Suprapubic skin (tissue), 3 donors: Measurements from ENCODE around the gene VARS1.
"Not testable (repeated sequence)": the region's sequence is repeated elsewhere in the genome, so short reads cannot be mapped to it uniquely, and the experiment has no call there.

Experiments used
- EP300 ChIP-seq: sonication (generic); formaldehyde crosslinking; IDR thresholded peaks from one replicate; pipeline ENCODE4 v1.6.1; 2017; ENCODE audit warnings: antibody characterized with exemption
- POLR2A ChIP-seq, 2 donors: fragments of 450-650 bp; IDR thresholded peaks; one replicate each; pipeline ENCODE4 v1.6.1; 2017; ENCODE audit warnings: antibody characterized with exemption in 2 of 2, mild to moderate bottlenecking in 2 of 2, moderate library complexity in 2 of 2
- TF ChIP-seq, protein P1 (sequence below), 2 donors: fragments of 200-600 bp in 1 of 2; fragments of 450-650 bp in 1 of 2; sonication (generic) in 1 of 2; IDR thresholded peaks; one replicate each; pipeline ENCODE4 v1.5.1; 2016 to 2019; ENCODE audit warnings: antibody characterized with exemption in 2 of 2, mild to moderate bottlenecking in 1 of 2, moderate library complexity in 1 of 2

DNA sequence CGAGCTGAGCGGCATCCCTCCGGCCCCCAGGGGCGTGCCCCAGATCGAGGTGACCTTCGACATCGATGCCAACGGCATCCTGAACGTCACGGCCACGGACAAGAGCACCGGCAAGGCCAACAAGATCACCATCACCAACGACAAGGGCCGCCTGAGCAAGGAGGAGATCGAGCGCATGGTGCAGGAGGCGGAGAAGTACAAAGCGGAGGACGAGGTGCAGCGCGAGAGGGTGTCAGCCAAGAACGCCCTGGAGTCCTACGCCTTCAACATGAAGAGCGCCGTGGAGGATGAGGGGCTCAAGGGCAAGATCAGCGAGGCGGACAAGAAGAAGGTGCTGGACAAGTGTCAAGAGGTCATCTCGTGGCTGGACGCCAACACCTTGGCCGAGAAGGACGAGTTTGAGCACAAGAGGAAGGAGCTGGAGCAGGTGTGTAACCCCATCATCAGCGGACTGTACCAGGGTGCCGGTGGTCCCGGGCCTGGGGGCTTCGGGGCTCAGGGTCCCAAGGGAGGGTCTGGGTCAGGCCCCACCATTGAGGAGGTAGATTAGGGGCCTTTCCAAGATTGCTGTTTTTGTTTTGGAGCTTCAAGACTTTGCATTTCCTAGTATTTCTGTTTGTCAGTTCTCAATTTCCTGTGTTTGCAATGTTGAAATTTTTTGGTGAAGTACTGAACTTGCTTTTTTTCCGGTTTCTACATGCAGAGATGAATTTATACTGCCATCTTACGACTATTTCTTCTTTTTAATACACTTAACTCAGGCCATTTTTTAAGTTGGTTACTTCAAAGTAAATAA lies 21.8 kb upstream of the VARS1 start:
- TF ChIP-seq, protein P1, sequence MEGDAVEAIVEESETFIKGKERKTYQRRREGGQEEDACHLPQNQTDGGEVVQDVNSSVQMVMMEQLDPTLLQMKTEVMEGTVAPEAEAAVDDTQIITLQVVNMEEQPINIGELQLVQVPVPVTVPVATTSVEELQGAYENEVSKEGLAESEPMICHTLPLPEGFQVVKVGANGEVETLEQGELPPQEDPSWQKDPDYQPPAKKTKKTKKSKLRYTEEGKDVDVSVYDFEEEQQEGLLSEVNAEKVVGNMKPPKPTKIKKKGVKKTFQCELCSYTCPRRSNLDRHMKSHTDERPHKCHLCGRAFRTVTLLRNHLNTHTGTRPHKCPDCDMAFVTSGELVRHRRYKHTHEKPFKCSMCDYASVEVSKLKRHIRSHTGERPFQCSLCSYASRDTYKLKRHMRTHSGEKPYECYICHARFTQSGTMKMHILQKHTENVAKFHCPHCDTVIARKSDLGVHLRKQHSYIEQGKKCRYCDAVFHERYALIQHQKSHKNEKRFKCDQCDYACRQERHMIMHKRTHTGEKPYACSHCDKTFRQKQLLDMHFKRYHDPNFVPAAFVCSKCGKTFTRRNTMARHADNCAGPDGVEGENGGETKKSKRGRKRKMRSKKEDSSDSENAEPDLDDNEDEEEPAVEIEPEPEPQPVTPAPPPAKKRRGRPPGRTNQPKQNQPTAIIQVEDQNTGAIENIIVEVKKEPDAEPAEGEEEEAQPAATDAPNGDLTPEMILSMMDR (IDR thresholded peaks at IDR 0.05) = not testable (repeated sequence)
- TF ChIP-seq EP300; POLR2A (IDR thresholded peaks at IDR 0.05): not testable (repeated sequence)
